Osteoblast (primary cell): Measurements from ENCODE around the gene PSMD14. TPM values are rescaled to one million over a fixed set of nuclear protein-coding genes. Genes with fewer than 3 reads are reported as not detected.

Experiments used
- DNase-seq: peaks from one replicate; pipeline ENCODE4 v3.0.0; 2011; ENCODE audit warnings: low spot score, mixed read lengths; ENCODE audit not compliant: insufficient read length; ENCODE audit errors: missing footprints
- H2AFZ ChIP-seq: 2 replicates; pipeline ENCODE4 v1.6.0; 2011; ENCODE audit warnings: mild to moderate bottlenecking, low read length
- H3K27ac ChIP-seq: 2 replicates; pipeline ENCODE4 v1.5.1; 2011; ENCODE audit warnings: mild to moderate bottlenecking, low read depth, low read length, moderate library complexity
- H3K27me3 ChIP-seq: 2 replicates; pipeline ENCODE4 v1.6.0; 2012; ENCODE audit warnings: mild to moderate bottlenecking, control low read depth, inconsistent platforms, low read length, moderate library complexity; ENCODE audit not compliant: insufficient read depth
- H3K36me3 ChIP-seq: 2 replicates; pipeline ENCODE4 v1.5.1; 2011; ENCODE audit warnings: mild to moderate bottlenecking, low read length, control low read depth, moderate library complexity; ENCODE audit not compliant: insufficient read depth
- H3K4me1 ChIP-seq: 2 replicates; pipeline ENCODE4 v1.5.1; 2011; ENCODE audit warnings: mild to moderate bottlenecking, low read length, control low read depth, moderate library complexity; ENCODE audit not compliant: insufficient read depth
- H3K4me2 ChIP-seq: 2 replicates; pipeline ENCODE4 v1.6.0; 2011; ENCODE audit warnings: mild to moderate bottlenecking, low read length; ENCODE audit not compliant: insufficient read depth
- H3K4me3 ChIP-seq: fragments of 200-600 bp; sonication (generic); 3 replicates; pipeline ENCODE4 v1.5.1; 2012; ENCODE audit warnings: mild to moderate bottlenecking, low read length, inconsistent platforms; ENCODE audit not compliant: insufficient read depth
- H3K79me2 ChIP-seq: 2 replicates; pipeline ENCODE4 v1.6.0; 2012; ENCODE audit warnings: mild to moderate bottlenecking, low read length, control low read depth, inconsistent platforms; ENCODE audit not compliant: insufficient read depth
- H3K9me3 ChIP-seq: 2 replicates; pipeline ENCODE4 v1.5.1; 2011; ENCODE audit warnings: low read depth, low read length, control low read depth
- H4K20me1 ChIP-seq: 2 replicates; pipeline ENCODE4 v1.6.0; 2012; ENCODE audit warnings: mild to moderate bottlenecking, low read length, control low read depth; ENCODE audit not compliant: insufficient read depth
- total RNA-seq: library from RNA; depleted of rRNA; stranded (reverse); fragments of >200 nt; gene quantifications from 2 replicates; pipeline ENCODE4 v1.2.3, GENCODE V29; 2012
- TF ChIP-seq, protein P1 (sequence below): IDR thresholded peaks from 2 replicates; pipeline ENCODE4 v1.5.1; 2011; ENCODE audit warnings: mild to moderate bottlenecking, low read depth, low read length, moderate library complexity; ENCODE audit errors: extremely low read depth

Gene PSMD14
- total RNA-seq, 1 donor = 74.2 TPM

DNA sequence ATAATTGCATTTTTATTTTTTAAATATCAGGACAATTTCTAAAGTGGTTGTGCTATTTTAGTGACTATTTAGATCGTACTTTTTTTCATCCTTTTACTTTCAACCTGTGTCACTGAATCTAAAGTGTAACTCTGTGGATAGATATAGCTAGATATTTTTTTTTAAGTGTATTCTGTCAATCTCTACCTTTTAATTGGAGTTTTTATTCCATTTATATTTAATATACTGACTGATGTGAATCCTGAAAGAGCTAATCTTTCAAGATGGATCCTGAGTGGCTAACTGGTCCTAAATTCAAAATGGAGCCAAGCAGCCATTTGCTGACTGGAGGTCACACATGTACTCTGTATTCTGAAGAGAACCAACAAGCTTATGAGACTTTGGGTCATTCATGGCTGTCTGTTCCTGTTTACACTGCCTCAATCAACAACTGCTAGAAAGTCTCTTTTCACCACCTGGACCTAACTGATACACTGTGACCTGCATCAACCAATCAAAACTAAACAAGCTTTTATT, 4.6 kb upstream of the PSMD14 start:
- H3K27me3 ChIP-seq = no peaks in the 10 kb centered on the region
- no peak for DNase-seq
- TF ChIP-seq, protein P1, sequence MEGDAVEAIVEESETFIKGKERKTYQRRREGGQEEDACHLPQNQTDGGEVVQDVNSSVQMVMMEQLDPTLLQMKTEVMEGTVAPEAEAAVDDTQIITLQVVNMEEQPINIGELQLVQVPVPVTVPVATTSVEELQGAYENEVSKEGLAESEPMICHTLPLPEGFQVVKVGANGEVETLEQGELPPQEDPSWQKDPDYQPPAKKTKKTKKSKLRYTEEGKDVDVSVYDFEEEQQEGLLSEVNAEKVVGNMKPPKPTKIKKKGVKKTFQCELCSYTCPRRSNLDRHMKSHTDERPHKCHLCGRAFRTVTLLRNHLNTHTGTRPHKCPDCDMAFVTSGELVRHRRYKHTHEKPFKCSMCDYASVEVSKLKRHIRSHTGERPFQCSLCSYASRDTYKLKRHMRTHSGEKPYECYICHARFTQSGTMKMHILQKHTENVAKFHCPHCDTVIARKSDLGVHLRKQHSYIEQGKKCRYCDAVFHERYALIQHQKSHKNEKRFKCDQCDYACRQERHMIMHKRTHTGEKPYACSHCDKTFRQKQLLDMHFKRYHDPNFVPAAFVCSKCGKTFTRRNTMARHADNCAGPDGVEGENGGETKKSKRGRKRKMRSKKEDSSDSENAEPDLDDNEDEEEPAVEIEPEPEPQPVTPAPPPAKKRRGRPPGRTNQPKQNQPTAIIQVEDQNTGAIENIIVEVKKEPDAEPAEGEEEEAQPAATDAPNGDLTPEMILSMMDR = no peak
- no peaks in the 10 kb centered on the region for H4K20me1 ChIP-seq
- H3K79me2 ChIP-seq = peaks cover 10% of the 10 kb centered on the region
- H3K4me2 ChIP-seq = no peak overlapping the region
- no peak overlapping the region for H3K27ac ChIP-seq
- no peak overlapping the region for H3K4me3 ChIP-seq
- no peaks in the 10 kb centered on the region for H3K4me1 ChIP-seq
- H2AFZ ChIP-seq = no peak overlapping the region
- H3K36me3 ChIP-seq = no peaks in the 10 kb centered on the region
- H3K9me3 ChIP-seq = no peaks in the 10 kb centered on the region

DNA sequence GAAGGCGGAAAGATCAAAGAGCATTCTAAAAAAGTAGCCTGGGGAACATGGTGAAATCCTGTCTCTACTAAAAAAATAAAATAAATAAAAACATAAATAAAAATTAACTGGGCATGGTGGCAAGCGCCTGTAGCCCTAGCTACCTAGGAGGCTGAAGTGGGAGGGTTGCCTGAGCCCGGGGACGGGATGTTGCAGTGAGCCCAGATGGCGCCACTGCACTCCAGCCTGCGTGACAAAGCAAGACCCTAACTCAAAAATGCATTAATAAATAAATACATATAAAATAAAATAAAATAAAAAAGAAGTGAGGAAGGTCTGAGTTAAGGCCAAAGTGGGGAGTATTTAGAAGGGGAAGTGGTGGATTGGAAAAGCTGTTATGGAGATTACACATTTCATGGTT, 1.3 kb upstream of the PSMD14 start:
- no peaks in the 10 kb centered on the region for H3K27me3 ChIP-seq
- H3K4me1 ChIP-seq = peaks cover 6% of the 10 kb centered on the region
- H3K27ac ChIP-seq = no peak overlapping the region
- no peak overlapping the region for H3K4me3 ChIP-seq
- peaks cover 43% of the 10 kb centered on the region for H3K79me2 ChIP-seq
- no peaks in the 10 kb centered on the region for H3K36me3 ChIP-seq
- no peaks in the 10 kb centered on the region for H3K9me3 ChIP-seq
- DNase-seq = no peak
- H4K20me1 ChIP-seq = no peaks in the 10 kb centered on the region
- H2AFZ ChIP-seq = no peak overlapping the region
- peak overlapping the region; percentile 88 for H3K4me2 ChIP-seq
- TF ChIP-seq, protein P1 = no peak

DNA sequence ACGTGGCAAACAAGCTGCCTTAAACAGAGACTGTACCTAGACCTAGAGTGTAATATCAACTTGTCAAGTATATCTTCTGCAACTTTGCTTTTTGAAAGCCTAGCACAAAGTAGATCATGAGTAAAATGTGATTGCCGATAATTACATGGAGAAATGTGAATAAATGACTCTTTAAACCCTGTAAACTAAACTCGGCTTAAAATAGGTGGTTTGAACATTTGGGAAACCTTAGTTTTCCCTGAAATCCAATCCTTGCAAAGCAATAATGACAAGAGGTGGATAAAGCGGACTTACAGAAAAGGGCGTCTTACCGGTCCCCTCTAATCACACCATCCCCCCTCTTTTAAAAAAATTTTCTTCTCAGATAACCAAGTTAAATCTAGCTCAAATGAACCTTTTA, 549 bp upstream of the PSMD14 start:
- TF ChIP-seq, protein P1 = no peak
- H3K4me2 ChIP-seq = peak overlapping the region; percentile 88
- H3K27ac ChIP-seq = peak overlapping the region; percentile 94
- DNase-seq = no peak
- H2AFZ ChIP-seq = peak overlapping the region; percentile 94
- H3K9me3 ChIP-seq = no peaks in the 10 kb centered on the region
- peaks cover 51% of the 10 kb centered on the region for H3K79me2 ChIP-seq
- no peaks in the 10 kb centered on the region for H3K27me3 ChIP-seq
- H3K36me3 ChIP-seq = no peaks in the 10 kb centered on the region
- peaks cover 7% of the 10 kb centered on the region for H3K4me1 ChIP-seq
- H4K20me1 ChIP-seq = peaks cover under 1% of the 10 kb centered on the region
- H3K4me3 ChIP-seq = peak overlapping the region; percentile 89

DNA sequence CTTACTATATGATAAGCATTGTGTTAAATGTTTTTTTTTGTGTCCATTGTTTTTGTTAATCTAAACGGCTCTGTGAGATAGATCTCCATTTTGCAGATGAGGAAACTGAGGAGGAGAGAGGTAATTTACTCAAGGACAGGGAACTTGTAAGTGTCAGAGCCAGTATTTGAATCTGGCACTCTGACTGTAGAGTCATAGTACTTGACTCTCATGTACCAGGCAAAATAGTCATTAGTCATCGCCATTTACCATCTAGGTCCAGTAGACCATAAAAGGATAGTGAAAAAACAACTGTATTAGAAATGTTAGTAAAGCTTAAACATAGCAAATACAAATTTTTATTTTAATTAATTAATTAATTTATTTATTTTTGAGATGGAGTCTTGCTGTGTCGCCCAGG, 4.8 kb downstream of the PSMD14 start:
- Histone ChIP-seq H3K4me2 (no peak overlapping the region), H3K9me3 (no peaks in the 10 kb centered on the region), H3K27ac (no peak overlapping the region), H3K4me3 (no peak overlapping the region), H3K79me2 (peaks cover 95% of the 10 kb centered on the region), H4K20me1 (peaks cover 4% of the 10 kb centered on the region), H3K4me1 (peaks cover 11% of the 10 kb centered on the region), H3K27me3 (no peaks in the 10 kb centered on the region), H3K36me3 (peaks cover 4% of the 10 kb centered on the region), H2AFZ (no peak overlapping the region)
- no peak for DNase-seq
- TF ChIP-seq, protein P1 = no peak
